ENCODE results near the gene SLC35E2B.

Gene SLC35E2B

GRCh38 chr1:1614954-1615255 is 77.7 kb downstream of the SLC35E2B start:
- in situ Hi-C loops (cut with HindIII; ENCODE audit: low sequenced_read_pairs): no loop called here

- in situ Hi-C loops (cut with HindIII; ENCODE audit: low sequenced_read_pairs): no loop called here
These were observed 78.2 kb downstream of the SLC35E2B start for GRCh38 chr1:1614204-1614953.

- in situ Hi-C loops (cut with HindIII; ENCODE audit: low sequenced_read_pairs): no loop called here
These were observed 79.0 kb downstream of the SLC35E2B start for GRCh38 chr1:1613509-1614082.

GRCh38 chr1:1612104-1612400 is 80.5 kb downstream of the SLC35E2B start:
- in situ Hi-C loops (cut with HindIII; ENCODE audit: low sequenced_read_pairs): no loop called here

- in situ Hi-C loops (cut with HindIII; ENCODE audit: low sequenced_read_pairs): no loop called here
These were observed 81.8 kb downstream of the SLC35E2B start for GRCh38 chr1:1610796-1611195.

- in situ Hi-C loops (cut with HindIII; ENCODE audit: low sequenced_read_pairs): no loop called here
These were observed 82.6 kb downstream of the SLC35E2B start for GRCh38 chr1:1609822-1610485.

All from DLD1 (cell line).